ENCODE results near the gene MED13L.

- TF ChIP-seq CTCF (conservative IDR thresholded peaks at IDR 0.05; ENCODE audit: low read depth, low read length) (no peak), USF2 (IDR thresholded peaks at IDR 0.05; ENCODE audit: low read depth, low read length) (no peak), MAFK (IDR thresholded peaks at IDR 0.05; ENCODE audit: low read depth, low read length) (no peak), POLR2A (IDR thresholded peaks at IDR 0.05; ENCODE audit: low read depth, low read length) (no peak), CHD1 (IDR thresholded peaks at IDR 0.05; ENCODE audit: low read depth, low read length) (no peak), RAD21 (IDR thresholded peaks at IDR 0.05; ENCODE audit: low read length) (no peak), RFX5 (IDR thresholded peaks at IDR 0.05; ENCODE audit: low read depth, low read length) (no peak)
Observed at GRCh38 chr12:116246490-116247179, 30.9 kb downstream of the MED13L start.
